ENCODE results near the gene MT1F.

- no peak for TF ChIP-seq CTCF (IDR thresholded peaks at IDR 0.05)
- no peak for TF ChIP-seq REST (IDR thresholded peaks at IDR 0.05; ENCODE audit: insufficient read depth in 1 of 2, low read depth in 2 of 2, low read length in 1 of 2)
- TF ChIP-seq SIN3A (IDR thresholded peaks at IDR 0.05; ENCODE audit: borderline replicate concordance, insufficient read depth, low read depth, low read length): no peak
Measured at GRCh38 chr16:56667581-56668571, 10.1 kb downstream of the MT1F start, which contains the start of gene MT1G.

Measured in Panc1 (cell line).